Fibroblast of skin of scalp (primary cell): Measurements from ENCODE around the gene SMYD2.
"Not testable (repeated sequence)": the region's sequence is repeated elsewhere in the genome, so short reads cannot be mapped to it uniquely, and the experiment has no call there.

Experiments used
- DNase-seq: peaks from one replicate; pipeline ENCODE4 v3.0.0-alpha.2; 2013

Gene SMYD2

DNA sequence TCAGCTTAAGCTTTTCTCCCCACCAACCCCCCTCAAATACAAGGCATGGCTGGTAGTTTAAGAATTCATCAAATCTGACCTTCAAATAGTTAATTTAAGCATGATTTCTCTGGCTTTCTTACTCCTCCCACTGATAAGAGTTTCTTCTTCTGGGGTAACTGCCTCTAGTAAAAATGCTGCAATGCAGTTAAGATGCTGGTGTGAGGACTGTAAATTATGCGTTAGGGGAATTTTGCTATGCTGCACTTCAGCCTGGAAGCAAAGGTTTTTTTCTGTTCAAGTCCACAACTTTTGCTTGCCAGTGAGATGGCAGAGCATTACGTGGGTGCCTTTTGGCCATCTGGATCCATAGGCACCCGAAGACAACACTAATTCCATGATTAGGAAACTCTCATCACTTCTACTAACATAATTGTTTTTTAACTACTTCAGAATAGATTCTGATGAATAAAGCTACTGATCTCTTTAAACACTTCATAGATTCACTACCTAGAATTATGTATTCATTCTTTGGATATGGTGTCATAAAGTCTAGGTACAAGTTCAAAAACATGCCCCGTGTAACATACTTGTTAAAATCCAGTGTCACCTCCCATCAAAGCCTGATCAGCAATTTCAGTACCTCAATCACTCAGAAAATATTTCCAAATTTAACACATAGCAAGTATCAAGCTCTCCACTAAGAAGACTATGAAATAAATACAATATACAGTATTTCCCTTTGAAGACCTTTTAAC is 8.8 kb upstream of the SMYD2 start:
- no peak for DNase-seq

DNA sequence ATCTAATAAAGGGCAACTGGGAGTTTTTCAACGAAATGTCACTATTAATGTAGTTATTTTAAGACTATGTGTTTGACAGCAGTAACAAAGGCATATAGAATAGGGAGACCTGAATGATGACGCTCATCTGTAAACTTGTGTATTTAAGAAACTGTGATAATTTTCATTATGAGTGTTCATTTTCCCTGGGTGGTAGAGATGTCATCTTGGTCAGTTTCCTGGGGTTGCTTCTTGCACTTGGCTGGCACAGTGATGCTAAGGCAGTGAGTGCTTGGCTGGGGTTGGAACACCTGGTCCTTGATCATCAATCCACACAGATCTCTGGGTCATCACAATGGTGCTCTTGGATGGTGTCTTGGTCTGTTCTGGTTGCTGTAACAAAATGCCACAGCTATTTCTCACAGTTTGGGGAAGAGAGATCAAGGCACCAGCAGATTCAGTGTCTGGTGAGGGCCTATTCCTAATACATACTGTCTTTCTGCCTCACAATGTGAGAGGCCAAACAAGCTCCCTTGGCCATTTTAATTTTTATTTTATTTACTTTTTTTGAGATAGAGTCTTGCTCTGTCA is 7.9 kb upstream of the SMYD2 start:
- DNase-seq = no peak

DNA sequence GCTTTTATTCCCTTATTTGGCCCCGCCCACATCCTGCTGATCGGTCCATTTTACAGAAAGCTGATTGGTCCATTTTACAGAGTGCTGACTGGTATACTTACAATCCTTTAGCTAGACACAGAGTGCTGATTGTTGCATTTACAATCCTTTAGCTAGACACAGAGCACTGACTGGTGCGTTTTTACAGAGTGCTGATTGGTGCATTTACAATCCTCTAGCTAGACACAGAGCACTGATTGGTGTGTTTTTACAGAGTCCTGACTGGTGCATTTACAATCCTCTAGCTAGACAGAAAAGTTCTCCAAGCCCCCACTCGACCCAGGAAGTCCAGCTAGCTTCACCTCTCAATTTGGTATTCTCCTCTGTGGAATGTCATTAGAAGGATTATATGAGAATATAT is 5.3 kb upstream of the SMYD2 start:
- DNase-seq = not testable (repeated sequence)

DNA sequence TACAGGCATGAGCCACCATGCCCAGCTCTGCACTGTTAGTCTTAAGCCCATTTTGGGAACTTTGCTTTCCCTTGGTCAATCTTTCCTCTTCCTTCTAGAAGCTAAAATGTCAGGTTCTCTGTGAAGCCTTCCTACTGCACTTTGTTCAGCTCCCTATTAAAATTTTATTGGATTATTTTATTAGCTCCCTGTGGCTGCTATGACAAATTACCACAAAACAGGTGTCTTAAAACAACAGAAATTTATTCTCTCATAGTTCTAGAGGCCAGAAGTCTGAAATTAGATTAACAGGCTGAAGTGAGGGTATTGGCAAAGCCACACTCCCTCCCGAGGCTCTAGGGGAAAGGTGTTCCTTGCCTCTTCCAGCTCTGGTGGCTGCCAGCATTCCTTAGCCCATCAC is 4.2 kb upstream of the SMYD2 start:
- no peak for DNase-seq

DNA sequence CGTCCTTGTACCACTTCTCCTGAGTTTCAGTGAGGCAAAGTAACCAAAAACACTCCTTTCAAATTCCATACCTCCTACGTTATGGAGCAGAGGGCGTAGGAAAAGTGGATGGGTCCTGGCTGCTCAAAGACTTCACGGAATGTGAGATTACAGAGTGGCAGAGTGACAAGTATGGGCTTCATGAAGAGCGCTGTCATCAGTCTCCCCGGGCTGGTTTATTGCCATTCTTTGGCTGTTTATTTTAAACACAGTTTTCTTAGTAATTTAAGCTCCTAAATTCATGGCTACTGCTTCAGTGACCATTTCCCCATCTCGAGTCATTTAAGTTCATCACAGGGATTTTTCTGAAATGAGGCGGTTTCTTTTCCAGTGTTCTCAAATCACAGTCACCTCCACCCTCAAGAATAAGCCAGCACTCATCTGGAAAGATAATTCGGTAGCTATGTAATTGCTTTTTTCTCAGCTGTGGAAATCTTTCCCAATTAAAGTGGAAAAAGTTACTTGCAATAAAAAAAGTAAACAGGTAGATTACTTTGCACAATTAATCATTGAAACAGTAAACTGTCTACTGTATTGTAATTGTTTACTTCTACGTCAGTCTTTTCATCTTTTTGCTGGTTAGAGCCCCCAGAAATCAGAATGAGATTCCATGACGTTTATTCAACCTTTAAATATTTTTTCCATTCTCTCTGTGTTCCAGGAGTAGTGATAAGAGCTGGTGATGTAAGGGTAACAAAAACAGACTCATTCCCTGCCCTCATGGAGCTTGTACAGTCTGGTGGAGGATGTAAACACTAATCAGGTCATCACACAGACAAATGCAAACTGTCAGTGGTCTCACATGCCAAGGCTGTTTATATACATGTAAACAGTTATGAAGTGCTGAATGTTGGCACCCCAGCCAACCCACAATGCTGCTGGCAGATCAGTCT is 3.0 kb upstream of the SMYD2 start:
- DNase-seq = peak; percentile 88

DNA sequence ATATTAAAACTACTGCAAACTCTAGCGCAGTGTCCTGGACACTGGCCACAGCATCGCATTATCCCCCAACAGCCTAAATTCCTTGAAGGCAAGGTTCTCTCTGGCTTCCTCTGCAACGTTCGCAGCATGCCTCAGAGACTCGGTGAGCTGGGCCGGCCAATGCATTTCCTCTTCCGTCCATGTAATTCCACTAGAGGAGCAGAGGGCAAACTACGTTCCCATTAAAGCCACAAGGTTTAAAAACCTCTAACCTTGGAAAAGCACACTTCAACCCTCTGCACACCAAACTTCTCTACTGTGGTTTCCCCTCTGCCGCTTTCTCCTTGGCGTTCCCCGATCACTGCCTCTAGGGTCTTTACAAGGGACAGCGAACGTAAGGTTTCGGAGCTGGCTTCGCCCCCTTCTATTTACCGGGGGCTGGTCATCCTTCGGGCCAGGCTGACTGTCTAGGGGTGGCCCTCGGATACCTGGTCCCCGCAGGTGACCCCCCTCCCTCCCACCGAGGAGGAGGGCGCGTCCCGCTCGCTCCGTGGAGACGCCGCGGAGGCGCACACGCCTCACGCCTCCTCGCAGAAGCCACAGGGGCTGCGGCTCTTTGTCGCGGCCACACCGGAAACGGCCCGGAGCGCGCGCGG is 456 bp upstream of the SMYD2 start:
- DNase-seq = peak; percentile 42

DNA sequence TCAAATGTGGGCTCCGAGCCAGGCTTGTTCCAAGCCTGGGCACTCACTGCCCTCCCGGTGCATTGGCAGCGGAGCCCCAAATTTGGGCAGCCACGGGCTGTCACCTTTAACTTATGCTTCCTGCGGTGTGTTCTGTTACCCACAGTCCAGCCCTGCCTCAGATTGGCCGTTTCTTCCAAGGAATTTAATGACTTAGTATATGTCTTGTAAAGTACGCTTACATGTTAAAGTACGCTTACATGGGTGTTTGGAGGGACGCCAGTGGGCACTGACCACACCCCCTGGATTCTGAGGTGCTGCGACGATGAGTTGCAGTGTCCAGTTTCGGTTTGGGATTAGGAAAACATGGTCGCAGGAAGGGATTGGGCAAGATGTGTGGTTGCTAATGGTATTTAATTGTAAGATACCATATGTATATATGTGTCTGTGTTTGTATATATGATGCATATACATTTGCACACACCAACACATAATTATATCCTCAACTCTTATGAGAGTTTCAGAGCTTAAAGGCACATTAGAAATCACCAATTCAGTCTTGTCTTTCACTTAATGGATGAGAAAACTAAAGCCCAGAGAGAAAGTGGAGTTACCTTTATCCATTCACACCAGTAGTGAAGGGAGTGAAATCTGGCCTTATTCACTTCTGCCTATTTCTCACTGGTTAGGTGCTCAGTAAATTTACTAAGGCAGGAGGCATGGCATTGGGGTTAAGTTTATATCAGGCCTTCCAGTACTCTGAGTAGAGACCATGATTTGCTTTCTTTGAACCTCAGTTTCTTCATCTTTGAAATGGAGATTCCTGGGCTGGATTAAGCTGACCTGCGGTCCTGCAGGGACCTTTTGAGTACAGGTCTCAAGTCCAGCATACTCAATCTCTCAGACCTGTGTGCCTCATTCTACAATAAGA is 1.0 kb downstream of the SMYD2 start:
- DNase-seq = peak; percentile 62

DNA sequence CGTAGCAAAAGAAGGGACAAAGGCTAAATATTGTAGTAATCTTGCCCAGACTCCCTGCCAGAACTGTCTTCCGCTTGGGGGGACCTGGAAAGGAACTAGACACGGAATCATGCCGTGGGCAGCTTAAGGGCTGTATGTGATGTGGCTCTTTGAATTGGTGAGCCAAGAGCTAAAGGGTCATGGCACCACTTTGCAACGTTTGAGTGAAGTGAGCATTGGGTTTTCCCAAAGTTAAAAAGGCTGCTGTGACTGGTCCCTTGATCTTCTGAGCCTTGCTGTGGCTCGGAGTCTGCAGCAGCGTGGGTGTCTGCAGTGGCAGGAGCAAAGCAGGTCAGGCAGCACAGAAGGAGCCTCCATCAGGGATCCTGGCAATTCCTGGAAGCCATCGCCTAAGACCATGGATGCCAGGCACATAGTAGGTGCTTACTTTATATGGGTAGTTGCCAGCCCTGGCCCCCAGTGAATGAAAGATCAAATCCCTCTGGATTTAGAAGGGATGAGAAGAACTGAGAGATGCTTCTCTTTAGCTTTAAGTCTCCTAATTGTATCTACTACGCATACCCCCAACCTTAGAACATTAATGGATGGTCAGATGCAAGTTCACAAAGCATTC is 1.8 kb downstream of the SMYD2 start:
- DNase-seq = no peak

DNA sequence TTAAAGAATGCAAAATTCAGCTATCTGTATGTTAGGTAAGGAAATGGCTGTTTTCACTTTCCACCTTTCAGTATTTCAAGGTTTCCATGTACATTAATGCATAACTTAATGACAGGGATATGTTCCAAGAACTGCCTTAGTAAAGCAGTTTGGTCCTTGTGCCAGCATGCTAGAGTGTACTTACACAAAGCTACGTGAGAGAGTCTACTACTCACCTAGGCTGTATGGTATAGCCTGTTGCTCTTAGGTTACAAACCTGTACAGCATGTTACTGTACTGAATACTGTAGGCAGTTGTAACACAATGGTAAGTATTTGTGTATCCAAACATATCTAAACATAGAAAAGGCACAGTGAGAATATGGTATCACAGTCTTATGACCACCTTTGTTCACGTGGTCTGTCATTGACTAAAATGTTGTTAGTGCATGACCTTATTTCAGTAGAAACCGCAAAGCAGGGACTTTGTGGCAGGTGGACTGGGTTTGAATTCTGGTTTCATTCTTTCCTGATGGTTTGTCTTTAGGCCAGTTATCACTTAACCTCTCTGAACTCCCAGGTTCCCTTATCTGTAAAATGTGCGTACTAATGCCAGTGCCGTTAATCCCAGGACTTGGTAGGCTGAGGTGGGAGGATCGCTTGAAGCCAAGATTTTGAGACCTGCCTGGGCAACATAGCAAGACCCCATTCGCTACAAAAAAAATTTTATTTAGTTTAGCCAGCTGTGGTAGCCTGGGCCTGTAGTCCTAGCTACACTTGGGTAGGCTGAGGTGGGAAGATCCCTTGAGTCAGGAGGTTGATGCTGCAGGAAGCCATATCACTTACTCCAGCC is 4.9 kb downstream of the SMYD2 start:
- no peak for DNase-seq

DNA sequence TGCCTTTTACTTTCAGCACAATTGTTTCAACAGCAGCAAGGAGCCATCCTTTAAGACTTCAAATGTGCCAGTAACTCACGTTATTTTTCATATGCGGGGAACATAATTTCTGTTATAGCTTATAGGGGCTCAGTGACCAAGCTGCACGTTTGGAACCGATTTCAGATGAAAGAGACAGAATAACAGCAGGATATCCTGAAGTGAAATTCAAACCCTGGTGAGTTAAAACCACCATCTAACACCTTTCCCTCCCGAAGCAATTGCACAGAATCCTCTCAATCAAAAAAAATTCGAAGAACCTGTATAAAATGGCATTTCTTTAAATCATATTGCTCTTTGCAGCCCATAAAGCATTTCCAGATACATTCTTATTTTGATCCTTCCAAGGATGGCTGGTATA is 6.9 kb downstream of the SMYD2 start:
- DNase-seq = no peak

DNA sequence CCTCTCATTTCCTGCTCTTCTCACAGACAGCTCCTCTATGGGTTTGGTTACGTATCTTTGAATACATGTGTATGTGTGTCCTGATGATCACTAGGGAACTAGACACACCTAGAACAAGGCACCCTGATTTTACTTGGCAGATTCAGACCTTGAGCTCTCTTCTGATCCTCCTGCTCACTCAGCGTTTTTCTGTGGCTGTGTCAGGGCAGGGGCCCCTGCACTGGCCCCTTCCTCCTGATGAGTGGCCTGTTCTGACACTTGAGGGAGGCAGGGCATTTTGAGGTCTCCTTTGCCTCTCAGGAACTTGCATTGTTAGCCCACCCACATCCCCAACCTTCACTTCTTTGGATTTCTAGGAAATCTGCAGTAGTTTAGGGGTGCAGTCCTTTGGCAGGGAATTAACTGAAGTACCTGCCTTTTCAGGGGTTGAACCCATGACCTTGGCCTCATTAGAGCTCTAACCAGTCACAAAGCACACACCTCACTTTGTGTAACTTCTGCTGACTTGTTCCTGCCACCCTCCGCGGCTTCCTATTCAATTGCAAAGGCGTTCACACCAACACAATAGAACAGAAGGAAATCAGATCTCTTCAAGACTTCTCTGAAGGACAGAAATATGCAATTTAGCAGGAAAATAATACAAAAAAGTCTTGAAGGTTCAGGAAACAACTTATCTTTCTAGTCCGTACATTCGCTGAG is 8.8 kb downstream of the SMYD2 start:
- no peak for DNase-seq

DNA sequence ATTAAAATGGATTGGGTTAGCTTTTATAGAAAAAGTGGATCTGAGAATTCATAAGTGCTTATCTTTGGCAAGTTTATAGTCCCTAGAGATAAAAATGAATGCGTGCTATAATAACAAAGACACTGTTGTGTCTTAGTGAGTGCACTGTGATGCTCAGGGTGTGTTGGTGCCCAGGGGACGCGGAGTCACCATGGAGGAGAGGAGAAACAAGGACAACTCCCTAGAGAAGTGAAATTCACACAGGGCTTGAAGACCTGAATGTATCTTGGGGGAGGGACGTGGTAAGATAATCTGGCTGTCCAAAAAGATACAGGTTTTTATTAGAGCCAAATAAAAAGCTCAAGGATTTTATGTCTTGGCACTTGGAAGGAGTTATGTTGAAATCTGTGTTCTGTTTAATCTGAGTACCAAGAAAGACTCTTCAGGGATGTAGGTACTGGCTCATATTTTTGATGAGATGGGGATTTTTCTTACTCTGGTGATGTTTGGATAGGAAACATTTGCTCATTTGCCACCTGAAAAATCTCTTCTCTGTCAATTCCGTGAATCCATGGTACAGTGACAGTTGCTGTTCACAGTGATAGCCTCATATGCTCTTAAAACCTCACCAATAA is 9.6 kb downstream of the SMYD2 start:
- DNase-seq = peak; percentile 39

DNA sequence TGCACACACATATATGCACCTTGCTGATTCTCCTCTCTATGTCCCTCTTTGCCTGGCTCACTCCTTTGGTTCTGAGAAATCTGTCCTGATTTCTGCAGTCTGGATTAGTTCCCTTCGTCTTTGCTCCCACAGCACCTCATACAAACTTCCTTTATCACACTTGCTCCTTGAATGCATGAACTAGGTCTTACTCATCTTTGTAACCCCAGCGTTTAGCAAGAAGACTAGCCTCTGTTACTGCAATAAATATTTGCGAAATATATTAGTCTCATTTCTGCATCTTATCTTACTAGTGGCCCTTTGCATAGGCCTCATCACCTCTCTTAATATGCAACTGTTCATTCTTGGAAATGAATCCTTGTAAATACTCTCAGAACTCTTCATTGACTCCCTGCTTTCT is 11.4 kb downstream of the SMYD2 start:
- no peak for DNase-seq

DNA sequence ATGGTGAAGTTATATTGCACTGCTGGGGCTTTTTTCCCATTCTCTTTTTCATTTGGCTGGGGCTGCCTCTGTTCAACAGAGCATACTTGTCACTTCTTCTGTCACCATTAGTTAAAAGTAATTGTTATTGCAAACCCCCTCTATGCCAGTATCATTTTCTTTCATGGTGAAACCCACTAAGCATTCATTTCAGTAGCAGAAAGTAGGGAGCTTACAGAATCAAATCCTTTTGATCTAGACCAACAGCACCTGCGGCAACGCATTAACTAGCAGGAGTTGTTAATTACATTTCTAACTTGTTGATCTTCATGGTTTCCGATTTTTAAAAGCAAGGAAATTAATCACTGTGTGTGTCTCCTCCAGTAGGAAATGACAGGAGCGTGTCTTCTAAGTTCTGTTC is 15.0 kb downstream of the SMYD2 start:
- no peak for DNase-seq

DNA sequence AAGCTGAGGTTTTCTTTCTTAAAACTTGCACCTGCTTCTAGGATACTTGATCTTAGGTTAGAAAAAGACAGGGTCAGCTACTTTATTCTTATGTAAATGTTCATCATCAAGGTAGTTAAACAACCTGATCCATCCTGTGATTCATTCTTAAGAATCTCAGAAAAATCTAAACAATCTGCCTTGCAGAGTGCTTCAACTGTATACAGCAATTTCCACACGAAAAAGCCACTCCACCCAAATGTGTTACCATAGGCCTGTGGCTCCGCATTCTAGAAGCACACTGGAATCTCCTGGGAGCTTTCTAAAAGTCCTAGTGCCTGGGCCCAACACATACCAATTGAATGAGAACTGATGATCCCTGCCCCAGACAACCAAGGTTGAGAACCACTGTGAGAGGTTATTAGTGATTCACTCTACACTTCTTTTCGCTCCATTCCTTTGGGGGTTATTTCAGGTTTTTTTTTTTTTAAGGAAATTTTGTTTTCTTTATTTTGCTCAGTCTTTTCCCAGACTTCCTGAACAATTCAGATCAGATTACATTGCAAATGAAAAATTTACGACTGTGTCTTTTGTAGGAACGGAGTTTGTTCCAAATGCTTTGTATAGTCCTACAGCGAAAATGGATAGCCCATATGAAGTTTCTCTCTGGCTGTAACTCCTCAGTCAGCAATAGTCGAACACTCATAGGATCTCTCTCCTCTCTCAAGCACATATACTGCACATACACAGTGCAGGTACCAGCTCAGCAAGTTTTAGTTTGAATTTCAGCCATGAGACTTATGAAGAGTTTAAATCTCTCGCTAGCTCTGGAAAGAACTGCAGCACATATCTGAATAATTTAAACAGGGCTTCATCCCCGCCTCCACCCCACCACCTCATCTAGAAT is 16.1 kb downstream of the SMYD2 start:
- DNase-seq = peak; percentile 96

DNA sequence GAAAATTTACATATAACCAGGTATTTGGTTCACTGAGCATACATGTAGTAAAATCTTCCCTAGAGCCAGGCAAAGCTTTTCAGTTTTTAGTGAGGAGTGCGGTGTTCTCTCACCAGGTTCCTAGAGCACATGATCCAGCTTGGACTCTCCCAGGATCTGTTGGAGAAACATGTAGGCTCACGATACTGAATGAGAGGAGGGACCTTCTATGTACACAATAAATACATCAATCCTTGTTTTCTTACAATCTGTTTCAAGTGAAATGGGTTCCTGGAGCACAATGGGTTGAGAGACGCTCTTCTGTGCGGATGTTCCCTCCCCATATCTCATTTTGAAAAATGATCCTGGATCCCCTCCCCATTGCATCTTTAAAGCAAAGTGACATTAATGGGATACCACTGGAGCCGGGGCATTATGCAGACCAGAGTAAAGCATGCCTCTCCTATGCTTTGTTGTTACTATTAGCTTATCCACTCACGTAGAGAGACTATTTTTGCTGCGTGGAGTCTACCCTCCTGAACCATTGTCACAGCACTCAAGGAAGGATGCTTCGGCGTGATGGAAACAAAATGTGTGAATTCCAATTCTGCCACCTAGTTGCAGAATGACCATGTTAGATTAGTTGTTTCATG is 19.3 kb downstream of the SMYD2 start:
- DNase-seq = no peak

DNA sequence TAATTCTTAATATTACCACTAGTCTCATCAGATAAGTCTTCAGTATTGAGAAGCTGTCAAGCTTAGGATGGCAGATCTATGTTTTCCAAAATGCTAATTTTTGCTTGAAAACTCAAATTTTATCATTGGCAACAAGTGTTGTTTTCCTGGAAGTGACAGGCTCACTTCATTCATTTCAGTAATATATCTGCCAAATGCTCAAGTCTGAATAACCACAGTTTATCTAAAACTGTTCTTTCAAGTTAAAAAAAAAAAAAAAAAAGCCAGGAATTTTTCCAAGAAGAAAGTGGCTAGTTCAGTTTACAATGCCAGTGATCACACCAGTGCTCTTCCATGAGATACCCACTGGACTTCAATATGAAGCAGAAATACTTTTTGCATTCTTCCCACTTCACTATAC is 20.6 kb downstream of the SMYD2 start:
- no peak for DNase-seq
